Endodermal cell (in vitro differentiated cells): Measurements from ENCODE around the gene MAN1B1. TPM values are rescaled to one million over a fixed set of nuclear protein-coding genes. Genes with fewer than 3 reads are reported as not detected.
"Not testable (repeated sequence)": the region's sequence is repeated elsewhere in the genome, so short reads cannot be mapped to it uniquely, and the experiment has no call there.

ENCODE experiments used
- DNase-seq: peaks from one replicate; pipeline ENCODE4 v3.0.0-alpha.2; 2017
- H3K27ac ChIP-seq: 2 replicates; pipeline ENCODE4 v1.5.1; 2013; ENCODE audit warnings: mild to moderate bottlenecking, low read depth, low read length, moderate library complexity
- H3K27me3 ChIP-seq: 2 replicates; pipeline ENCODE4 v1.6.1; 2013; ENCODE audit warnings: mild to moderate bottlenecking, low read length, moderate library complexity; ENCODE audit not compliant: insufficient read depth, control insufficient read depth, poor library complexity, severe bottlenecking
- H3K36me3 ChIP-seq: 2 replicates; pipeline ENCODE4 v1.7.0; 2013; ENCODE audit warnings: mild to moderate bottlenecking, low read length, moderate library complexity; ENCODE audit not compliant: control insufficient read depth, insufficient read depth
- H3K4me1 ChIP-seq: one replicate; pipeline ENCODE4 v1.7.0; 2013; ENCODE audit warnings: low read length; ENCODE audit not compliant: control insufficient read depth, insufficient read depth
- H3K4me3 ChIP-seq: 2 replicates; pipeline ENCODE4 v1.5.1; 2013; ENCODE audit warnings: mild to moderate bottlenecking, low read length, moderate library complexity
- H3K9ac ChIP-seq: 2 replicates; pipeline ENCODE4 v1.6.1; 2013; ENCODE audit warnings: mild to moderate bottlenecking, low read length, moderate library complexity; ENCODE audit not compliant: poor library complexity, severe bottlenecking; ENCODE audit errors: extremely low read depth
- H3K9me3 ChIP-seq: 2 replicates; pipeline ENCODE4 v1.6.1; 2013; ENCODE audit warnings: mild to moderate bottlenecking, low read length, moderate library complexity; ENCODE audit not compliant: control insufficient read depth
- H3K27ac Mint-ChIP-seq: 2 replicates; pipeline ENCODE4 v1.8.0; 2020; ENCODE audit warnings: mixed read lengths
- H3K27me3 Mint-ChIP-seq: 2 replicates; pipeline ENCODE4 v1.8.0; 2021; ENCODE audit warnings: mild to moderate bottlenecking, mixed read lengths; ENCODE audit not compliant: insufficient read depth
- H3K36me3 Mint-ChIP-seq: 2 replicates; pipeline ENCODE4 v1.8.0; 2020; ENCODE audit warnings: low read depth, mixed read lengths
- H3K4me1 Mint-ChIP-seq: 2 replicates; pipeline ENCODE4 v1.8.0; 2020; ENCODE audit warnings: mixed read lengths
- H3K4me3 Mint-ChIP-seq: 2 replicates; pipeline ENCODE4 v1.8.0; 2020; ENCODE audit warnings: mild to moderate bottlenecking, moderate library complexity, mixed read lengths
- H3K9me3 Mint-ChIP-seq: 2 replicates; pipeline ENCODE4 v1.8.0; 2020; ENCODE audit warnings: mild to moderate bottlenecking, mixed read lengths
- CTCF ChIP-seq: fragments of 200-600 bp; sonication (generic); conservative IDR thresholded peaks from 2 replicates; pipeline ENCODE4 v1.5.0; 2021; ENCODE audit warnings: antibody characterized with exemption, mild to moderate bottlenecking
- WGBS, 2 experiments: methylation state at CpG; one replicate each; pipeline versions ENCODE4 v1.1.5 to v1.1.7; 2013; ENCODE audit warnings: missing lambda C conversion rate in 2 of 2, mixed read lengths in 1 of 2; ENCODE audit not compliant: insufficient coverage in 1 of 2, insufficient read length in 1 of 2; 5-methylcytosine and 5-hydroxymethylcytosine counted together
- total RNA-seq, 2 donors: library from RNA; stranded (reverse); fragmentation: NEBNext Ultra II Directional in 1 of 2; extraction: Animal tissue kit (Norgen Biotek cat#: 25700) in 1 of 2; gene quantifications; 2 replicates in 1 of 2; 3 replicates in 1 of 2; pipeline ENCODE4 v1.2.1, GENCODE V29; 2021

The MAN1B1 gene
- total RNA-seq, 2 donors from 2014 or later: 62.1 to 63.5 TPM

- Histone ChIP-seq H3K4me1 (peaks cover 10% of the 10 kb centered on the region), H3K9me3 (no peaks in the 10 kb centered on the region), H3K27ac (peak overlapping the region; percentile 24), H3K9ac (peak overlapping the region; percentile 63), H3K27me3 (peaks cover 19% of the 10 kb centered on the region), H3K4me3 (peak overlapping the region; percentile 84), H3K36me3 (no peaks in the 10 kb centered on the region)
- 0% methylated on average over 18 to 86 of the region's 86 CpGs for WGBS, 2 experiments
- Mint-ChIP-seq H3K27ac (no peak overlapping the region), H3K4me3 (peak overlapping the region; percentile 67), H3K4me1 (peaks cover 17% of the 10 kb centered on the region), H3K36me3 (peaks cover 2% of the 10 kb centered on the region), H3K9me3 (no peaks in the 10 kb centered on the region), H3K27me3 (peaks cover 25% of the 10 kb centered on the region)
- TF ChIP-seq CTCF: no peak
- DNase-seq: peak; percentile 95
These were observed 42.8 kb downstream of the MAN1B1 start for GRCh38 chr9:137129456-137130175.

GRCh38 chr9:137130176-137130755, 43.5 kb downstream of the MAN1B1 start:
- Mint-ChIP-seq H3K4me3 (peak overlapping the region; percentile 67), H3K9me3 (no peaks in the 10 kb centered on the region), H3K36me3 (peaks cover 2% of the 10 kb centered on the region), H3K27ac (no peak overlapping the region), H3K4me1 (peaks cover 17% of the 10 kb centered on the region), H3K27me3 (peaks cover 31% of the 10 kb centered on the region)
- H3K4me3 ChIP-seq: peak overlapping the region; percentile 84
- WGBS, 2 experiments: 4 to 7% methylated on average over 34 to 58 of the region's 58 CpGs
- H3K27me3 ChIP-seq: peaks cover 25% of the 10 kb centered on the region
- peaks cover 10% of the 10 kb centered on the region for H3K4me1 ChIP-seq
- TF ChIP-seq CTCF: no peak
- no peak overlapping the region for H3K27ac ChIP-seq
- H3K36me3 ChIP-seq: no peaks in the 10 kb centered on the region
- DNase-seq: no peak
- H3K9me3 ChIP-seq: no peaks in the 10 kb centered on the region
- peak overlapping the region; percentile 11 for H3K9ac ChIP-seq

- 78 to 84% methylated on average over 4 of the region's 4 CpGs for WGBS, 2 experiments
- Mint-ChIP-seq H3K9me3 (no peaks in the 10 kb centered on the region), H3K27ac (no peak overlapping the region), H3K4me3 (no peak overlapping the region), H3K4me1 (no peaks in the 10 kb centered on the region), H3K36me3 (no peaks in the 10 kb centered on the region), H3K27me3 (peaks cover 64% of the 10 kb centered on the region)
- peaks cover 61% of the 10 kb centered on the region for H3K27me3 ChIP-seq
- no peak overlapping the region for H3K4me3 ChIP-seq
- H3K9me3 ChIP-seq: no peaks in the 10 kb centered on the region
- no peaks in the 10 kb centered on the region for H3K36me3 ChIP-seq
- H3K27ac ChIP-seq: no peak overlapping the region
- no peak for DNase-seq
- H3K4me1 ChIP-seq: no peaks in the 10 kb centered on the region
- no peak for TF ChIP-seq CTCF
- H3K9ac ChIP-seq: no peak overlapping the region
These were observed 47.4 kb downstream of the MAN1B1 start for GRCh38 chr9:137134191-137134590.

- H3K4me3 Mint-ChIP-seq, H3K36me3 Mint-ChIP-seq, H3K9me3 Mint-ChIP-seq, H3K36me3 ChIP-seq, H3K4me3 ChIP-seq, H3K9me3 ChIP-seq, H3K27ac Mint-ChIP-seq, H3K4me1 Mint-ChIP-seq, H3K9ac ChIP-seq, H3K4me1 ChIP-seq, DNase-seq, H3K27ac ChIP-seq: not testable (repeated sequence)
- peaks cover 73% of the 10 kb centered on the region for H3K27me3 Mint-ChIP-seq
- peaks cover 71% of the 10 kb centered on the region for H3K27me3 ChIP-seq
- 80 to 82% methylated on average over 4 to 9 of the region's 9 CpGs for WGBS, 2 experiments
These were observed 48.4 kb downstream of the MAN1B1 start for GRCh38 chr9:137135154-137135553.
